ENCODE data around the gene LEPR.

DNA sequence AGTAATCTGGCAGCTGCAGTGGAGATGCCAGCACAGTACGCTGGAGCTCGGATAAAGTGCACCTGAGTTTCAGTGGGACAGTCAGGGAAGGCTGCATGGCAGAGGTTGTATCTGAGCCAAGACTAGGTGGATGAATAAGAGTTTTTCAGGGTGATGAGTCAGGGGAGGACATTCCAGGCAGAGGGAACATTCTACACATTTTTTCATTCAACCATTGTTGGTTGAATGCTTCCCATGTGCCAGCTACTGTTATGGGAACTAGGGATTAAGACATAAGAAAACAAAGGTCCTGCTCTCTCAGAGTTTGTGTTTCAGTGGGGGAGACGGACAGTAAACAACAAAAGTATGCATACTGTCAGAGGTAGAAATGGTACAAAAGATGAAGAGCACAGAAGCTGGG, 5.2 kb downstream of the LEPR start:
- TF ChIP-seq, protein P1, sequence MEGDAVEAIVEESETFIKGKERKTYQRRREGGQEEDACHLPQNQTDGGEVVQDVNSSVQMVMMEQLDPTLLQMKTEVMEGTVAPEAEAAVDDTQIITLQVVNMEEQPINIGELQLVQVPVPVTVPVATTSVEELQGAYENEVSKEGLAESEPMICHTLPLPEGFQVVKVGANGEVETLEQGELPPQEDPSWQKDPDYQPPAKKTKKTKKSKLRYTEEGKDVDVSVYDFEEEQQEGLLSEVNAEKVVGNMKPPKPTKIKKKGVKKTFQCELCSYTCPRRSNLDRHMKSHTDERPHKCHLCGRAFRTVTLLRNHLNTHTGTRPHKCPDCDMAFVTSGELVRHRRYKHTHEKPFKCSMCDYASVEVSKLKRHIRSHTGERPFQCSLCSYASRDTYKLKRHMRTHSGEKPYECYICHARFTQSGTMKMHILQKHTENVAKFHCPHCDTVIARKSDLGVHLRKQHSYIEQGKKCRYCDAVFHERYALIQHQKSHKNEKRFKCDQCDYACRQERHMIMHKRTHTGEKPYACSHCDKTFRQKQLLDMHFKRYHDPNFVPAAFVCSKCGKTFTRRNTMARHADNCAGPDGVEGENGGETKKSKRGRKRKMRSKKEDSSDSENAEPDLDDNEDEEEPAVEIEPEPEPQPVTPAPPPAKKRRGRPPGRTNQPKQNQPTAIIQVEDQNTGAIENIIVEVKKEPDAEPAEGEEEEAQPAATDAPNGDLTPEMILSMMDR (IDR thresholded peaks at IDR 0.05) = no peak
- no peak for TF ChIP-seq POLR2A (IDR thresholded peaks at IDR 0.05)
